ENCODE measurements around the gene MAP3K14.

The MAP3K14 gene

DNA sequence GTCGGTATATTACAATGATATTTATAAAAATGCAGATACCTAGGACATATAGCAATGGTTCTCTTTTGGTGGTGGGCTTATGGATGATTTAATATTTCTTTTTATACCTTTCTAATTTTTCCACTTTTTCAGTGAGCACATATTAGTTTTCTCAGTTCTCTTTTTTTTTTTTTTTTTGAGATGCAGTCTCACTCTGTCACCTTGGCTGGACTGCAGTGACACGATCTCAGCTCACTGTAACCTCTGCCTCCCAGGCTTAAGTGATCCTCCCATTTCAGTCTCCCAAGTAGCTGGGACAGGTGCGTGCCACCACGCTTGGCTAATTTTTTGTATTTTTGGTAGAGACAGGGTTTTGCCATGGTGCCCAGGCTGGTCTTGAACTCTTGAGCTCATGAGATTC lies 15.1 kb downstream of the MAP3K14 start:
- TF ChIP-seq SIN3A (IDR thresholded peaks at IDR 0.05; ENCODE audit: borderline replicate concordance, insufficient read depth, low read length) (no peak), TAF1 (IDR thresholded peaks at IDR 0.05; ENCODE audit: borderline replicate concordance, insufficient read depth, low read length) (no peak), REST (IDR thresholded peaks at IDR 0.05; ENCODE audit: insufficient read depth in 1 of 2, low read depth in 2 of 2, low read length in 2 of 2) (no peak), FOXP2 (optimal IDR thresholded peaks at IDR 0.05; ENCODE audit: borderline replicate concordance, extremely low read depth, extremely low read length, insufficient read depth) (no peak), POLR2AphosphoS5 (IDR thresholded peaks at IDR 0.05; ENCODE audit: low read depth, low read length) (no peak)

- TF ChIP-seq REST (IDR thresholded peaks at IDR 0.05; ENCODE audit: insufficient read depth in 1 of 2, low read depth in 2 of 2, low read length in 2 of 2): no peak
- TF ChIP-seq TAF1 (IDR thresholded peaks at IDR 0.05; ENCODE audit: borderline replicate concordance, insufficient read depth, low read length): no peak
- TF ChIP-seq SIN3A (IDR thresholded peaks at IDR 0.05; ENCODE audit: borderline replicate concordance, insufficient read depth, low read length): no peak
- TF ChIP-seq POLR2AphosphoS5 (IDR thresholded peaks at IDR 0.05; ENCODE audit: low read depth, low read length): no peak
- no peak for TF ChIP-seq FOXP2 (optimal IDR thresholded peaks at IDR 0.05; ENCODE audit: borderline replicate concordance, extremely low read depth, extremely low read length, insufficient read depth)
Observed at GRCh38 chr17:45300060-45300751, 16.6 kb downstream of the MAP3K14 start.

DNA sequence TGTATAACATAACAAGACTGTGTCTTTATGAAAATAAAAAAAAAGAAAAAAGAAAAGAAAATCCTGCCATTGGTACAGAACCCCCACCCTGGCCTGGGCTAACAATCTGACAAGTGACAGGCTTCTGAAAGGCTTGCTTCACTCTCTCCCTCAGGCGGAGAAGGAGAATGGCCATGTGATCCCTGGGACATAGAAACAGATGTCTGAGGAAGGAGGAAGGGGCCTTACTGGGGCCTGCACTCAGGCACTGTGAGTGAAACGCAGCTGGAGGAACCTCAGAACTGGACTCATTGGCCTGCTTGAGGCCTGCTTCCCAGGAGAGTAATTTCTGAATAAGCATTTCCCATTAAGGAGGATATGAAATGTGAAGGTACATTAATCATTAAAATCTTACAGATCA lies 17.5 kb downstream of the MAP3K14 start:
- TF ChIP-seq SIN3A (IDR thresholded peaks at IDR 0.05; ENCODE audit: borderline replicate concordance, insufficient read depth, low read length) (no peak), POLR2AphosphoS5 (IDR thresholded peaks at IDR 0.05; ENCODE audit: low read depth, low read length) (no peak), REST (IDR thresholded peaks at IDR 0.05; ENCODE audit: insufficient read depth in 1 of 2, low read depth in 2 of 2, low read length in 2 of 2) (no peak), TAF1 (IDR thresholded peaks at IDR 0.05; ENCODE audit: borderline replicate concordance, insufficient read depth, low read length) (no peak), FOXP2 (optimal IDR thresholded peaks at IDR 0.05; ENCODE audit: borderline replicate concordance, extremely low read depth, extremely low read length, insufficient read depth) (no peak)

GRCh38 chr17:45298546-45299285 lies 18.1 kb downstream of the MAP3K14 start:
- no peak for TF ChIP-seq REST (IDR thresholded peaks at IDR 0.05; ENCODE audit: insufficient read depth in 1 of 2, low read depth in 2 of 2, low read length in 2 of 2)
- TF ChIP-seq TAF1 (IDR thresholded peaks at IDR 0.05; ENCODE audit: borderline replicate concordance, insufficient read depth, low read length): no peak
- TF ChIP-seq SIN3A (IDR thresholded peaks at IDR 0.05; ENCODE audit: borderline replicate concordance, insufficient read depth, low read length): no peak
- TF ChIP-seq FOXP2 (optimal IDR thresholded peaks at IDR 0.05; ENCODE audit: borderline replicate concordance, extremely low read depth, extremely low read length, insufficient read depth): no peak
- TF ChIP-seq POLR2AphosphoS5 (IDR thresholded peaks at IDR 0.05; ENCODE audit: low read depth, low read length): no peak

All from PFSK-1 (cell line).